SK-N-DZ (cell line): Measurements from ENCODE around the gene CISD3.
A peak's percentile ranks its signal among the peaks of the same experiment; 100 is the strongest.

ENCODE experiments used
- DNase-seq: peaks from one replicate; pipeline ENCODE4 v3.0.0-alpha.2; 2015; ENCODE audit warnings: low spot score

The CISD3 gene

DNA sequence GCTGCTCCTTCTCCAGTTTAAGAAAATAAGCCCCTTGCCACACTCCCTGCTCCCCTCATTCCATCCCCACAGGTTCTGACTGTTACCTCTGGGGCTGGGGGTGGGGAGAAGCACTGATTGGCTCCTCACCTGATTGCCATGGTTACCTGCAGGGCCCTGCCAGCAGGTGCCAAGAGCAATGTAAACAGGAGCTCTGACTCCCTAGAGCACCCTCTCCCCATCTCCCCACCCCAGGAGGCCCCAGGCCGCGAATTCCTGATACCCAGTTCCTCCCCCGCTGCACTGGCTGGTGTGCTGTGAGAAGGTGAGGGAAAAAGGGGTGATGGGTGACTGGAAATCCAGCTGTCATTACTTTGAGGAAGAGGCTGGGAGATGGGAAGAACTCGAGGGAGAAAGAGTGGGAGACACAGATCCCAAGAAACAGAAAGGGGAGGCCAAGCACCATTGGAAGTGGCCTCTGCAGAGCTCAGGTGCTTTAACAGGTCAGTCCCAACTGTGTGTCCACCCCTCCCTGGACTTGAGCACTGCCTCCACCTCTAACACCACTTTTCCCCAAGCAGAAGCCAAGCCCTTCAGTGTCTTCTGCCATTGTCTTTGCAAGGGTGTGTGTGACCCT is 13.5 kb downstream of the CISD3 start:
- no peak for DNase-seq

DNA sequence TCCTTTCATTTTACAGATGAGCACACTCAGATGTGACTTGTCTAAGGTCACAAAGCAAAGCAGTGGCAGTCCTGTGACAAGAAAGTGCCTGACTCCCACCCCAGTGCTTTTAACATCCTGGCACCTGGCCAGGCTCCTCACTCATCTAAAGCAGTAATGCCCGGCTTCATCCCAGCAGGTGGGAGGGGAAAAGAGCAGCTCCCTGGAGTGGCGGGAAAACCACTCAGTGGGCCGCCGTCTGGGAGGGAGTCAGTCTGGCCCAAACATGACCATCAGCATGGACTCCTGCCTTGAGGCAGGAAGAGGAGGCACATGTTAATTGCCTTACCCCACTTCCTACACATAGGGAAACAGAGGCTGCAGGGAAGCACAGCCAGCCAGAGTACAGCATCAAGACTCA is 15.4 kb downstream of the CISD3 start:
- no peak for DNase-seq

DNA sequence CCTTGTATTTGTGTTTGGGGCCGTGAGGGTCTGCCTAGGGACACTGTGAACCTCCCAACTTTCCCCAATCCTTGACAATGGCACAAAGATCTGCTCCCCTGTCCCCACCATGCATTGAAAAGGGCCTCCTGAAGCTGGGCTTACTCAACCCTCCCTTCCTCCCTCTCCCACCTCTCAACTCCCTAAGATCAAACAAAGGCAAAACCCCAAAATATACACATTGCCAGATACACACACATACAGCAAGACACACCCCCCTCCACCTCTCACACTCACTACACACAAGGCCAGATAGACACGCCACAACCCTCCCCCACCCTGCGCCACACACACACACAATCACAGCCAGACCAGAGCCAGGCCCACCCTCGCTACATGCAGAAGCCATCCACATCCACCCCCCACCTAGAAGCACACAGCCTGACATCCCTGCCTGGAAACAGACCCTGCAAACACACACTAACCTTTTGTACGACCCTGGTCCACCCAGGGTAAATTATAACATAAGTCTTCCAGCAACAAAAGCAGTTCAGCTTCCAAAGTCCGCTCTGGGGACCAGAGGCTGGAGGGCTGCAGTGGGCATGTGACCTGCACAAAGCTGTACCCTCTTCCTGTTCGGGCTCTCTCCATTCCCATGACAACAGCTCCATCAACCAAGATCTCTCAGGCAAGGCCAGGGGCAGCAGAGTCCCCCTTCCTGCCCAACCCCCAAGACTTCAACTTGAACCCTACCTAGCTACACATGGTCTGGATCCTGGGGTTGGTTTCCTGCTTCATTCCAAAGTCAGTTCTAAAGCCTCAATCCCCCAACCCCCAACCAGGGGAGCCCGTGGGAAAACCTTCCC is 16.1 kb downstream of the CISD3 start:
- no peak for DNase-seq

DNA sequence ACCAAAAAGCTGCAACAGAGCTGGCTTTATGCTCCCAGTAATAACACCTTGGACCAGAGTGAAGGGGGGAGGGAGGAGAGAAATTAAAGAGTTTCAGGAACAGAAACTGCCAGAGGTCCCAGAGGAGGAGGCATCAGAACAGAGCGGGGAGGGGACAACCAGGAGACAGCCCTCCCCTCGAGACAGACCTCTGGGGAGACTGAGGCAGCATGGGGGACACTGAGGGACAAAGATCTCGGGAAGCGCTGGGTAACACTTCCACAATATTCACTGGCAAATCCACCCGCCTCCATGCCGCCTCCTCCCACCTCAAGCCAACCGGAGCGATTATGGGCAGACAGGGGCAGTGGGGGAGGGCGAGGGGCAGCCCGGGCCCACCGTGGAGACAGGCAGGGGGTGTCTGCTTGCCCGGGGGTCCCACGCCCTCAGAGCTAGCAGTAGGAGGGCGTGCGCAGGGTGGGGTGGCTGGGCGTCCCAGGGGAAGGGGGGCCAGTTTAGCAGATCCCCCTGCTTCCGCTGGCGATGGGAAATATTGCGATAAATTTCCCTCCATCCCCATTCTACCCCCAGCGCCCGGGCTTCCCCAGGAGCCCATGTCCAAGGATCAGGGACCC is 16.8 kb downstream of the CISD3 start:
- no peak for DNase-seq

DNA sequence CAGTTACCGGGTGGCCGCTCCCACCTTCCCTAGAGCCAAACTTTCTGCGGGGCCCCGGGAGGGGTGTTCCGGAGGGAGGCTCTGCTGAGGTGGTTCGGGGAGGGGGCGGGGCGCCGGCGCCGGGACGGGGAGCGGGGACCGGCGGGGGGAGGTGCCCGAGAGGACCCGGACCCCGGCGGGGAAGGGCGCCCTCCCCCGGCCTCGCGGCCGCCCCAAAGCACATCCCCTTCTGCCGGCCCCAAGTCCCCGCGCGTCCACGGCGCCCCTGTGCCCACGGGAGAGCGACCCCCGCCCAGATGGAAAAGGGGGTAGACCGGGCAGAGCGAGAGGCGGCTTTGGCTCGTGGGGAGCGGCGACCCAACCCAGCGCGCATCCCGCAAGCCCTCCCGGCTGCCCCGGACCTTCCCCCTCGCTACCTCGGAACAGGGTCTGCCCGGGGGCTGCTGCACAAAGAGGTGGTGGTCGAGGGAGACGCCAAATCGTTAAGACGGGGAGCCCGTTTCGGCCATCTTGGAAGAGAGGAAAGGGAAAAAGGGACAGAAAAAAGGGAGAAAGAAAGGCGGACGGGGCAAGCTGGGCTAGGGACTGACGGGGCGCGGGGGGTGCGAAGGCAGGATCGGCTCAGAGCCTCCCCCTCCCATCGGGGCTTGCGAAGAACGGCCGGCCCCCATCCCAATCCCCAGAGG is 17.5 kb downstream of the CISD3 start:
- peak; percentile 50 for DNase-seq

DNA sequence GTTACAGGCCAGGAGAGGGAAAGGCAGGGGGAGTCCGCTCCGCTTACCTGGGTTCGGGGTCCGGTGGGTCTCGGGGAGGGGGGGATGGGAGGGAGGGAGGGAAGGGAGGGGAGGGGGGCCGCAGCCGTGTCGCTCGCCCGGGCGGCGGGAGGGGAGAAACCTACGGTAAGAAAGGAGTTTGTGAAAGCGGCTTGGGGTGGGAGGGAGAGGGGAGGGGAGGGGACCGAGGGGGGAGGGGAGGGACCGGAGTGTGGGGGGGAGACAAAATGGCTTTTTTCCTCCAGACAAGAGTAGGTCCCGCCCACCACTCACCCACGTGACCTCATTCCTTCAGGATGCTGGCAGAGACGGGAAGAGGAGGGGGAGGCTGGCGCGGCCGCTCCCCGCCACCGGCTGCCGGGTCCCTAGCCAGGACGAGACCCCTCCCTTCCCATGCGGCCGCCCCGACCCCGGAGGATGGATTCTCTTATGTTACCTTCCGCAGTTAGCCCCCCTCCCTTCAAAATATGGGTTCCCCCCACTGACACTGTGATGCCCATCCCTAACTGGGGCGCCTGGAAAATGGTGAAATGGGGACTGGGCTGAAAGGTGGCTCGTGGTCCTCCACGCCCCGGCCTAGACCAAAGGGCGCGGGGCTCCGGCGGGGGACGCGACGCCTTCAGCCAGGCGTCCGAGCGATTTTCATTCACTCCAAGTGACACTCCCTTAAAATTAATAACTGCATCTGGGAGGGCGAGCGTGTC is 18.2 kb downstream of the CISD3 start, which contains the start of gene PCGF2:
Gene PCGF2, minus strand, starts transcription at position 188 of the 743 bp plus-strand sequence. CDS start 7,934 bp downstream, outside the sequence.
- peak; percentile 96 for DNase-seq

DNA sequence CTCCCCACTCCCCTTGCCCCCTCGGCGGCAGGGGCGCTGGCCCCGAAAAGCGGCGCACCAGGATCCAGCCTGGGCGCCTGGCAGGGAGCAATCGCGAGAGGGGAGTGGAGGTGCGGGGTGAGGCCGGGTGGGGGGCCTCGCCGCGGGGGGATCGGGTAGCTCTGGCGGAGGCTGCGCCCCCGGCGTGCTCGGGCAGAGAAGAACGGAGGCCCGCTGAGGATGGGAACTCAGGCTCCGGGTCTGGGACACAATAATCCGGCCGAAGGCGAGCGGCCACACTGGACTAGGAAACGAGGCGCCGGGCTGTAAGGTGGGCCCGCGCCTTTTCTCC is 18.7 kb downstream of the CISD3 start:
- no peak for DNase-seq

DNA sequence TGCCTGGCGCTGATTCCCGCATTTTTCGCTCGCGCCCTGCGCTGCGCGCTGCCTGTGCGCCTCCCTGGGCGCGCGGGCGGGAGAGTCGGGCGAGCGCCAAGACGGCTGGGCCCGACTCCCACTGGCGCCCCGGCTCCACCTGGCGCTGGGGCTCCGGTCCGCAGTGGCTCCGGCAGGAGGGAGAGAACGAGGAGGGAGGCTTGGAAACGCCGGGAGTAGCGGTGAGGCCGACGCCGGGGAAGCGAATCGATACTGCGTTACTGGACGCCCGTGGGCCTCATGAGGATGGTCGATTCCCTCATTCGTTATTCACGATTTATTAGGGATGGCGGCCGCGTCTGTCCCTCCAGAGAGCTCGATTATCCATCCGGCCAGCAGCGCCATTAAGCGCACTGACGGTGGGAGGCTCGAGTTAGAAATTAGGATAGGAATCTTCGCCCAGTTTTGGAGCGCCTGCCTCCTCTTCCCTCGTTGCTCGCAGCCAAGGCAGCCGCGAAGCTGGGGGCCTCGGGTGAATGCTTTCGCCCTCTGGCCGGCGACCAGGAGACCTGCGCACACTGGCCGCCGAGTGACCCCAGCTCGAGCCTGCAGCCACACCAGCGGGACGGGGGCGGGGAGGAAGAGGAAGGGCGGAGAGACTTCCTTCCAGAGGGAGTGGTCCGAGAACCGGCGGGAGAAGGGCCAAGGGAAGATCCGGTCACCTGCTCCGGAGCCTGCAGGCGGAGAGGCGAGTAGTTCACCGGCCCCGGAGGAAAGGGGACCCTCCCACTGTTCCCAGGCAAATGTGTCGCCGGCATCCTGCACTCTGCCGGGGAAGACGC is 19.3 kb downstream of the CISD3 start:
- peak; percentile 88 for DNase-seq

DNA sequence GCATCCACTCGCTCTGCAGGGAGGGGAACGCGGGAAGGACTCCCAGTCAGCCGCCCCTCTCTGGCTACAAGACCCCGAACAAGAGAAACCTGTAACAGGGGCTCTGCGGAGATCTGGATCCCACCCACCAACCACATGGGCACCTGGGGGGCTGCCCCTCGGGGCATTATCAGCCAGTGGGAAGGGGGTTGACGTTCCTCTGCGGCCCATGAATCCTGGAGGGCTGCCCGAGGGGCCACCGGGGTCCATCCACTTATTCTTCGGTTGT is 19.8 kb downstream of the CISD3 start:
- DNase-seq, result no peak

DNA sequence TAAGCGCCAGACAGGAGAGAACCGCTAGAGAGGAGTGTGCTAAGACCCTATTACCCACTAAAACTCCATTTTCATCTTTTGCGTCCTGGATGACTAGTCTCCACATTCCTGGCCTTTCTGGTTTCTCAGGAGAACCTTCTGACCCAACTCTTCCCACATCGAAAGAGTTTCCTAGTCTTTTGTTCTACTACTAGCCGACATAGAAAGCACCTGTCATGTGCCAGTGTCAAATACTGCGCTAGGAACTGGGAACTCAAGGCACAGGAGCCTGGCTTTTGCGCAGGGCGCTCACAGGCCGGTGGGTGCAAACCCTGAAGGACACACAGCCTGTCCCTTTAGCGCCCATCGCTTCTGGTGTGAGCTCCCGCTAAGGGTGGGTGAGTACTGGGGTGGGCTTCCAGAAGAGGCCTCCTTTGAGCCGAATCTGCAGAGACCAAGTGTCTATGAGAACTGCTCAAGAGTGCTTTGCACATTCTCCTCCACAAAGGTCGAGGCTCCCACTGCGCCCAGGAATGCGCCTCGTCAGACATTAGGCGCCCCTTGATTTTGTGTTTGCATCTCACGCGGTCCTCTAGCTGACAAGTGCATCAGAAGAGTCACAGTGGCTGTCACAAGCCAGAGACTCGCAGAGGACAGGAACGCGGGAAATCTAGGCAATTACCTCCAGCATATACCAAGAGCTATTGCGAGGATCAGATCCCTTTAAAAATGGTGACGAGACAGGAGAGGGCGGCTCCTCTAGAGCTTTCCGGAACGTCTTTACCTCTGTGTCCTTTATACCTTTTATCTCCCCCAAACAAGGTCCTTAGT is 20.4 kb downstream of the CISD3 start:
- DNase-seq, result peak; percentile 66

DNA sequence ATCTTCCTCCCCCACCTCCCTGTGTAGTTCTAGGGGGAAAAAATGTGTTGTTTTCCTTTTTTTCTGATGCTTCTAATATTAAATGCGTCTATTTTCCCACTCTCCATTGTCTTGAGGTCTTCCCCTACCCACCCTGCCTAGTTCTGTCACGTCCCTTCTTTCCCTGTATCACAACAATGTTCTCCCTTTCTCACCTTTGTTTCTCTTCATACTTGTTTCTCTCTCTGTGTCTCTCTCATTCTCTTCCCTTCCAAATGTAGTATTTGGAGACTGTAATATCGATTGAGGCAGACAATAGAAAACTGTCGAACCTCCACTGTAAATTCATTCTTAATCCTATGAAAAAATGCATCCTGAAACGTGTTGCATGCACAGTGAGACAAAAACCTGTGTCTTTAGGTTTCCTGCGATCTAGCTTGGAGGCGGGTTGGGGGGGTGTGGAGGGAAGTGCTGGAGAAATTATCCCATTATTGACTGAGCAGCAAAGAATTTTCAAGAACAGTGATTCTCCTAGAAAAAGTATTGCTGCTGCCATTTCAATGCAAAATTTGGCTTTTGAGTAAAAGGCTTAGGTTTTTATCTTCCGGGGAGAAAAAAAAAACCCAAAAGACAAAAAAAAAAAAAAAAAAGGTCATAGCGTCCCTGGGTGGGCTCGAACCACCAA is 21.1 kb downstream of the CISD3 start:
- DNase-seq, result no peak

DNA sequence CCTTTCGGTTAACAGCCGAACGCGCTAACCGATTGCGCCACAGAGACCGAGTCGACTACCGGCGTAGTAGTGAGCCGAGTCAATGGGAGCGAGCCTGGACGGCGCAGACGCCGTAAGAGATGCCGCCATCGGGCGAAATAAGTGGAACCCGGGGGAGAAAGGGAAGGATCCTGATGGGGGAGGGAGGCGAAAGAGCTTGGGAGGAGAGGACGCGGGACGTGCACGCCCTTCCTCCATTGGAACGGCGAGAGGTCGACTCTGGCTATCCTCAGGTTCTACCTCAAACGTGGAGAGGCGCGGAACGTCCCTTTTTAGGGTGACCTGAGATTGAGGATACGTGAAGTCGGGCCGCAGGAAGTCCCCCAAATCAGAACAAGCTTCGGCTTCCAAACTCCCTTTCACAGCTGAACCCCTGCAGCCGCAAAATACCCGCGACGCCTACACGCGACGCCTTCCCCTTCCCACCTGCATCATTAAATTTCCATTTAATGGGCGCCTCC is 21.7 kb downstream of the CISD3 start:
- peak; percentile 86 for DNase-seq

DNA sequence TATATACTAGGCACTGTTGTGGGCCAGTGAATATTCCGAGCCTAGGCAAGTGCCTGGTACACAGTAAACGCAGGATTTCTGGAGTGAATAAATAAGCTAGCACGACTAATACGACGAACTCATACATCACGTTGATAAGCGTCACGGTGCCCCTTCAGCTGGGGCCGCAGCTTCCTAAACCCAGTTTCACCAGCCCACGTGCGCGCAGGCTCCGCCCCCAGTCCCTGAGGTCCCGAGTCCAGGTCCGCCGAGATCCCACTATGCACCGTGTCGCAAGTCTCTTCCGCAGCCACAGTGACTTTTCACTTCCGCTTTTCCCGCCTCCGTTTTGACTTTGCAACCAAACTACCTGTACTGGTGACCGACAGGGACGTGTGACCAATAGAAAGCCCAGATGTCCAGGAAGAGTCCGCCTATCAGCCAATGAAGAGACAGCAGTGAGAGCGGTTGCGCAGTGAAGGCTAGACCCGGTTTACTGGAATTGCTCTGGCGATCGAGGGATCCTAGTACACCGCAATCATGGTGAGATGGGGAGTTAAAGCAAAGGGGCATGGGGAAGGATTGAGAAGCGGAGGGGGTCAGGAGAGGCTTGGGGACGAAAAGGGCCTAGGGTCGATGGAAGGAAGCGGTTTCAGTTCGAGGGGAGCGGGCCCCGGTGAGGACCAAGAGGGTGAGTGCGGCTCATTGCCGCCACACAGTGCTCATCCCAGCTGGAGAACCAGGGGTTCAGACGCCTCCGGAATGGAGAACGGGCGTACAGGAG is 22.3 kb downstream of the CISD3 start, which contains the start of gene PSMB3:
Gene PSMB3, plus strand, starts transcription at position 434 of the 763 bp plus-strand sequence. Its CDS starts 86 bp downstream, at position 520.
- peak; percentile 100 for DNase-seq

DNA sequence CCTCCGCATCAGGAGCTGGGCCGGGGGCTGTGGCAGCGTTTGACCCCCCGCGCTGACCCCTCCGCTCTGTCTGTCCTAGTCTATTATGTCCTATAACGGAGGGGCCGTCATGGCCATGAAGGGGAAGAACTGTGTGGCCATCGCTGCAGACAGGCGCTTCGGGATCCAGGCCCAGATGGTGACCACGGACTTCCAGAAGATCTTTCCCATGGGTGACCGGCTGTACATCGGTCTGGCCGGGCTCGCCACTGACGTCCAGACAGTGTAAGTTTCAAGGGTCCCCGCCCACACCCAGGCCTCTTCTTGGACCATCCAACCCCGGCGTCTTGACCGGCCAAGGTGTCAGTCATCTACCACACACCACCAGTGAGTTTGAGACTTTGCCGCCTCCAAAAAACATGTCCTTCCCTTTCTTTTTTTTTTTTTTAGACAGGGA is 22.9 kb downstream of the CISD3 start:
- DNase-seq, result no peak

DNA sequence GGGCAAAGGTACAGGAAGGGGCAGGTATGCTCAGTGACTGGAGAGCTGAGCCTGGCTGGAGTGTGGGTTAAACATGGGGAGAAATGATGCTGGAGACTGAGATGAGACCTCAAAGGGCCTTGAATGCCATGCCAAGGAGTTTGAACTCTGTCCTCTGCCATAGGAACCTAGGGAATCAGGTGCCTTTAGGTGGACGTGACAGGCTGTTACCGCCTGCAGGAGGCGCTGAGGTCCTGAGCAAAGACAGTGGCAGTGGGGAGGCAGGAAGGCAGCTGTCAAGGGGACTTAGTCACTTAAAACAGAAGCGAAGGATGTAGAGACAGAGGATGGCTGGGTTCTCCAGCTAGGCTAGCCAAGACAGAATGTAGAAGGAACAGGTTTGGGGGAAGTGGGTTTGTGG is 31.5 kb downstream of the CISD3 start:
- DNase-seq, result peak; percentile 40

DNA sequence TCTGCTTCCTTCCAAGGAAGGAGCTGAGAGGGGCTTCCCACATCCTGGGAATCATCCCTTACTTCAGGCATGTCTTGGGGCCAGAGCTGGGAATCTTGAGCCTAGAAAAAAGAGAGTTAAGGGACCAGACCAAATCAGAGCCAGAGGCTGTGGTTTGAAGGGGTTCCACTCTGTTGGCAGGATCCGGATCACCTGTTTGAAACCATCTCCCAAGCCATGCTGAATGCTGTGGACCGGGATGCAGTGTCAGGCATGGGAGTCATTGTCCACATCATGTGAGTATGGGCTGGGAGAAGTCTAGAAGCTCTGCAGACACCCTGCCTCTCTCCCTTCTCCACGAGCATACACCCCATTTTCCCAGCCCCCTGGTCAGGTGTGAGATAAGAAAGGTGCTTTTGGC is 32.1 kb downstream of the CISD3 start:
- no peak for DNase-seq

DNA sequence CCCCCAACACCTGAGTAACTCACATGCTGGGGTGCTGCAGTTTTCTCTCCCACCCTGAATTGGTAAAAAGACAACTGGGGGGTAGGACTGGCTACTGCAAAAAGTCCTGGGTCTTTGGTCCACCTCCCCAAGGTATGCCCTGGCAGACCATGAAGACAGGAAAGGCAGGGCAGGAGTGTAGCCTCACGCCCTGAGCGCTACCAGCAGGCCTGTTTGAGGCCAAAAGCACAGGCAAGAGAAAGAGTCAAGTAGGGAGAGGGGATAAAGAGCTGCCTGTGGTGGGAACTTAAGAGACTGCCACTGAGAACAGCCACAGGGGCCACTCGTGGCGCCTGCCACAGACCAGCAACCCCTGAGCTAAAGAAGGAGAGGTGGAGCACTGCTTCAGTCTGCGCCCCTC is 36.2 kb downstream of the CISD3 start:
- no peak for DNase-seq

DNA sequence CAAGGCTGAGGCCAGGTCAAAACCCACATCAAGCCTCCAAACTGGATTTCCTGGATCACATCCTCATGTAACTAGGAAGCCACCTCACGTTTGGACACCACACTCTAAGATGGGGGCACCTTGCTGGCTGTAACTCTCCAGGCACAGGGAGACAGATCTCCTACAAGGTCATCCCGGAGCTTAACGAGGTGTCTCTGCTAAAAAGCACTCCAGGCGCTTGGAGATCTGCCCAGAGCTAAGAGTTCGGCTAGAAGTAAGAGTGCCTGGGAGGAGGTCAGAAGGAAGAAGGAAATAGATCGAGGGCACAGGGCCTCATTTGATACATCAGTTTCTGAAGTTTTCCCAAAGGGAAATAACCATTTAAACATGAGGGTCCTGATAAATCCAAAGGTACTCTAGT is 38.3 kb downstream of the CISD3 start:
- no peak for DNase-seq
